GM21723 (cell line): ENCODE results near the gene CHST2.

Experiments used
- ATAC-seq: cut with Tn5 transposase; IDR thresholded peaks from one replicate; pipeline ENCODE4 v1.9.1; 2021; ENCODE audit warnings: mild to moderate bottlenecking, moderate library complexity; ENCODE audit not compliant: unreplicated experiment

Gene CHST2

GRCh38 chr3:143165211-143165610 lies 45.6 kb downstream of the CHST2 start:
- ATAC-seq: peak; percentile 35

- ATAC-seq: peak; percentile 67
These were observed 46.2 kb downstream of the CHST2 start for GRCh38 chr3:143165612-143166285.

GRCh38 chr3:143166376-143166775 lies 46.8 kb downstream of the CHST2 start:
- no peak for ATAC-seq

- ATAC-seq: no peak
These were observed 48.6 kb downstream of the CHST2 start for GRCh38 chr3:143167969-143168854.

GRCh38 chr3:143168855-143169192 lies 49.3 kb downstream of the CHST2 start:
- no peak for ATAC-seq

- ATAC-seq: no peak
These were observed 50.5 kb downstream of the CHST2 start for GRCh38 chr3:143170074-143170473.

- peak; percentile 18 for ATAC-seq
These were observed 51.1 kb downstream of the CHST2 start for GRCh38 chr3:143170676-143171075.

- peak; percentile 88 for ATAC-seq
These were observed 51.8 kb downstream of the CHST2 start for GRCh38 chr3:143171141-143171980.

- ATAC-seq: no peak
These were observed 52.7 kb downstream of the CHST2 start for GRCh38 chr3:143172062-143172794.

- no peak for ATAC-seq
These were observed 53.2 kb downstream of the CHST2 start for GRCh38 chr3:143172795-143173145.

- no peak for ATAC-seq
These were observed 53.7 kb downstream of the CHST2 start for GRCh38 chr3:143173242-143173641.
